Measurements from ENCODE around the gene SPIB.

SPIB gene

GRCh38 chr19:50419022-50419579 is 363 bp downstream of the SPIB start:
- in situ Hi-C loops (cut with MboI; ENCODE audit: low sequenced_read_pairs, unreplicated experiment): no loop called here
- DNase-seq (ENCODE audit: low spot score): no peak
- TF ChIP-seq CTCF (IDR thresholded peaks at IDR 0.05; ENCODE audit: borderline replicate concordance, control extremely low read depth, extremely low read depth, insufficient read depth, missing control alignments): no peak

GRCh38 chr19:50419580-50420035 is 870 bp downstream of the SPIB start:
- in situ Hi-C loops (cut with MboI; ENCODE audit: low sequenced_read_pairs, unreplicated experiment): no loop called here
- DNase-seq (ENCODE audit: low spot score): peak; percentile 76
- no peak for TF ChIP-seq CTCF (IDR thresholded peaks at IDR 0.05; ENCODE audit: borderline replicate concordance, control extremely low read depth, extremely low read depth, insufficient read depth, missing control alignments)

- DNase-seq (ENCODE audit: low spot score): no peak
- no peak for TF ChIP-seq CTCF (IDR thresholded peaks at IDR 0.05; ENCODE audit: borderline replicate concordance, control extremely low read depth, extremely low read depth, insufficient read depth, missing control alignments)
- in situ Hi-C loops (cut with MboI; ENCODE audit: low sequenced_read_pairs, unreplicated experiment): no loop called here
These were observed 1.4 kb downstream of the SPIB start for GRCh38 chr19:50420127-50420526.

GRCh38 chr19:50420808-50421207 is 2.1 kb downstream of the SPIB start:
- no peak for DNase-seq (ENCODE audit: low spot score)
- no peak for TF ChIP-seq CTCF (IDR thresholded peaks at IDR 0.05; ENCODE audit: borderline replicate concordance, control extremely low read depth, extremely low read depth, insufficient read depth, missing control alignments)
- in situ Hi-C loops (cut with MboI; ENCODE audit: low sequenced_read_pairs, unreplicated experiment): no loop called here

GRCh38 chr19:50422397-50423278 is 3.9 kb downstream of the SPIB start:
- in situ Hi-C loops (cut with MboI; ENCODE audit: low sequenced_read_pairs, unreplicated experiment): no loop called here
- no peak for TF ChIP-seq CTCF (IDR thresholded peaks at IDR 0.05; ENCODE audit: borderline replicate concordance, control extremely low read depth, extremely low read depth, insufficient read depth, missing control alignments)
- DNase-seq (ENCODE audit: low spot score): no peak

- DNase-seq (ENCODE audit: low spot score): no peak
- no peak for TF ChIP-seq CTCF (IDR thresholded peaks at IDR 0.05; ENCODE audit: borderline replicate concordance, control extremely low read depth, extremely low read depth, insufficient read depth, missing control alignments)
- in situ Hi-C loops (cut with MboI; ENCODE audit: low sequenced_read_pairs, unreplicated experiment): no loop called here
These were observed 4.8 kb downstream of the SPIB start for GRCh38 chr19:50423279-50424113.
